Renal cortical epithelial cell (primary cell): ENCODE results near the gene ELOVL5. TPM values are rescaled to one million over a fixed set of nuclear protein-coding genes. Genes with fewer than 3 reads are reported as not detected.

Source experiments
- DNase-seq: peaks from one replicate; pipeline ENCODE4 v3.0.0-alpha.2; 2011; ENCODE audit warnings: low read depth
- total RNA-seq: library from RNA; depleted of rRNA; stranded (reverse); fragments of >200 nt; gene quantifications from 2 replicates; pipeline ENCODE4 v1.2.3, GENCODE V29; 2014

The ELOVL5 gene
- total RNA-seq, 1 donor from 2014 or later: 92.8 TPM

- no peak for DNase-seq
Measured at GRCh38 chr6:53273370-53273769, 75.4 kb downstream of the ELOVL5 start.

- DNase-seq: no peak
Measured at GRCh38 chr6:53269827-53270226, 78.9 kb downstream of the ELOVL5 start.

- no peak for DNase-seq
Measured at GRCh38 chr6:53268858-53269608, 79.7 kb downstream of the ELOVL5 start.

- DNase-seq: no peak
Measured at GRCh38 chr6:53266553-53267090, 82.1 kb downstream of the ELOVL5 start.

DNA sequence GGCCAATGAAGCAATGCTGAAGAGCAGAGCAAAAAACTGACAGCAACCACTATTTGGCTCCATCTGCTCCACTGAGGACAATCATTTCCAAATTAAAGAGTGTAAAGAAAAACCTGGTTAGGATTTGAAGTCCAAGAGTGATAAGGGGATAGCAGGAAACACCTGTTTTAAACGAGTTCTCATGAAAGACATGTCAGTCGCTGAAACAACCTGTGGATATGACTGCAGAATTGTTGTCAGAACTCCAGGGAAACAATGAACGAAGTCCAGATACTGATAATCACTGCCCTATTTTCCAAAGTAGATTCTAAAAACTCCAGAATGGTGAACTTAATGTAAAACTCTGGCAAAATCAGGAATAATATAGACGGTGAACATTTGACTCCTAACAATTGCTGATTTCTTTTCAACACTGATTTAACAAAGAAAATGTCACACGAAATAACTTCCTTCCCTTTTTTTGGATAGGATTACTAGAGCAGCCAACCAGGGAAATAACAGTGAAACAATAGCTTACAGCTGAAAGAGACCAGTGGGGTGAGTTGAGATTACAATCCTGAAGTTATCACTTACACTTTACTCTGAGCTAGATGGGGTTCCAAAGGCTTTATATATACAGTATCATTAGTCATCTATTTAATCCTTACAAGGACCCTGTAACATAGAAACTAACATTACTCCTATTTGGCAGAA lies 83.7 kb downstream of the ELOVL5 start:
- no peak for DNase-seq

DNA sequence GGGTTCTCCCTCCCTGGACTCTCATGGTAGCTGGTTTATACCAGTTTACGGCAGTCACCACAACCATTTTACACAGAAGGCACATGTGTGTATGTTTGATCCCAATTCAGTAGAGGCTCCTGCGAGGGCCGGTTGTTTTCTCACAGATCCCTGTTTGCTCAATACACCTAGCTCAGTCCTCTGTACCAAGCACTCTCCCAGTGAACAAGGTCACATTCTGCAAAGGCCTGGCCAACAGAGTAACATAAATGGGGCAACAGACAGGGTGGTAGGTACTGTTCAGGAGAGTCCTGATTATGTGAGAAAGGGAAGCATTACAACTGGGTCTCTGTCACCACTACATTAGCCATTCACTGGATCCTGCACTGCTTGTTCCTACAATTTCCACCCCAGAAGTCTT lies 84.4 kb downstream of the ELOVL5 start:
- no peak for DNase-seq

- DNase-seq: no peak
Measured at GRCh38 chr6:53263917-53264316, 84.8 kb downstream of the ELOVL5 start.

DNA sequence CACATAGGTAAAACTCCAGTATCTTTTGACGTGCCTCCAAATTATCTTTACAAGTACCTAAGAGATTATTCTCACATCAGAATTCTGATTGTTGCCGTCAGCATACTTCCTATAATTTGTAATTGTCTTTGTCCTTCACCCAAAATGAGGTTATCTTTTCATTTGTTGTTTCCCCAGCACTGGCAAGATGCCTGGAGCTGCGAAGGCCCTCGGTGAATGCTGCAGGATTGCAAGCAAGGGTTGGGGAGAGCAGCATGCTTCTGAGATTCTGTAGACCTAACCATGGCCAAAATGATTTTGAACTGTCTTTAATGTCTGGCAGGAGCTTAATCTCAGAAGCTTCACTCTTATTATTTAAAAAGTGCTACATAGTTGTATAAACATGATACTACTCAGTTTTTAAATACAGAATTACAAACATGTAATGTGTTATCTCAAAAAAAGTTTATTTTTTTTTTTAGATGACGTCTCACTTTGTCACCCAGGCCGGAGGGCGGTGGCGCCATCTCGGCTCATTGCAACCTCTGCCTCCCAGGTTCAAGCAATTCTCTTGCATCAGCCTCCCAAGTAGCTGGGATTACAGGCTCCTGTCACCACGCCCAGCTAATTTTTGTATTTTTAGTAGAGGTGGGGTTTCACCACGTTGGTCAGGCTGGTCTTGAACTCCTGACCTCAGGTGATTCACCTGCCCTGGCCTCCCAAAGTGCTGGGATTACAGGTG lies 88.7 kb downstream of the ELOVL5 start:
- DNase-seq: no peak

- DNase-seq: no peak
Measured at GRCh38 chr6:53258774-53259155, 90.0 kb downstream of the ELOVL5 start.

DNA sequence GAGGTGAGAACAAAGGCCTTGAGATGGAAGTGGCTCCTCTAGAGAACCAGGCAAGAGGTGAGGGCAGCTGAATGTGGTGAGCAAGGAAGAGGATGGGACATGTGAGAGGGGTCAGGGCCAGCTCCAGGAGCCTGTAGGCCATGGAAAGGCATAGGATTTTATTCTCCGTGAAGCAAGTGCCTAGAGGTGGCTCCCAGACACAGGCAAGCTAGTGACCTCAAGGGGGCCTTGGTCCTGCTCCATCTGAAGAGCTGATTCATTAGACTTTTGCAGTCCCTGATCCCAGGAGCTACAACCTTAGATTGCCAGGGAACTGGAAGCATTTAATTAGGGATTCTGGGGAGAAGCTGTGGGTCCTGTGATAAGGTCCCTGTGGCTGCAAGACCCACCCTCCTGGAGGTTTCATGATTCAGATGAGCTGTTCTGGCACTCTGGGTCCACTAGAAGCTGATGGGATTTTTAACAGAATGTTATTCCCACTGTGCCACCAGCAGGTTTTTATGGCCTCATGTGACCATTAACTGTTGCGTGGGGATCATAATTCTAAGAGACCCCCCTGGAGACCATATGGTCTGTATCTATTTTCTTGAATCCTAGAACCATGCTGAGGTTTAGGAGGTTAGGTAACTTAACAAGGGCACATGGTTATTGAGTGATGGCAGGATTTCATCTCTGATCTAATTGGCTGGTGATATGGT lies 90.5 kb downstream of the ELOVL5 start:
- no peak for DNase-seq

DNA sequence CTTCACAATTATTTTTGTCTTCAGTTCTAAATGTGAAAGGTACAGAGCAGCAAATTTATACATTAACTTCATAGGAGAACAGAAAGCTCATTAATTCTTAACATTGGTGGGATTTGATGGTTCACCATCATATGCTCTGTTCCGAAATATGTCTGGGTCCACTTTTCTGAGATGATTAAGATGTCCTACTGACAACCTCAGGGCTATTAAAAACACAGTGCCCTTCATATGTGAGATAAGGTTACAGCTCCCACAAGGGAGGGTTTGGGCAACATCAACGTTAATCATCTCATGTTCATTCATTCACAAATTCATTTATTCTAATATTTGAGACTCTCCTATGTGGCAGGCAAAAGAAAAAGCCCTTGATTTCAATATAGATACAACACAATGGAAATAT lies 91.2 kb downstream of the ELOVL5 start:
- DNase-seq: no peak

- no peak for DNase-seq
Measured at GRCh38 chr6:53257001-53257400, 91.7 kb downstream of the ELOVL5 start.

DNA sequence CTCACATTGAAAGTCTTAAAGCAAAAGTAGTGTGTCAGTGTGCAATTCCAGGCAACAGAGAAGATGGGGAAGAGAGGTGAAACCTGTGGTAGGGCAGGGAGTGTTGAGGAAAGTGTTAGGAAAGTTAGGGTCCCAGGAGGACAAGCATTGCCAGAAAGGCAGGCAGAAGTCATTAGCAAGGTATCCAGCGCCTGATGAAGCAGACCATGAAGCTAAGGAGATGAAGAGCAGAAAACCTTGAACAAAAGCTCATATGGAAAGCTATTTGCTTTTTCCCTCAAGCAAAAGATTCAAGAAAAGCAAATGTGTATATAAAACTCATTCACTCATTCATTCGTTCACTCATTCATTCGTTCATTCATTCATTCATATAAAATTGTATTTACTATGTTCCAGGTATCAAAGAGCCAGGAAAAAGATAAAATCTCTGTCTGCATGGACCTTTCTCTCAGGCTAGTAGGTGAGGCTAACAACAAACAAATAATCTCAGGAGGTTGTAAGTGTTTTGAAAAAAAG lies 96.5 kb downstream of the ELOVL5 start:
- no peak for DNase-seq

- peak; percentile 1 for DNase-seq
Measured at GRCh38 chr6:53251033-53251672, 97.6 kb downstream of the ELOVL5 start.

DNA sequence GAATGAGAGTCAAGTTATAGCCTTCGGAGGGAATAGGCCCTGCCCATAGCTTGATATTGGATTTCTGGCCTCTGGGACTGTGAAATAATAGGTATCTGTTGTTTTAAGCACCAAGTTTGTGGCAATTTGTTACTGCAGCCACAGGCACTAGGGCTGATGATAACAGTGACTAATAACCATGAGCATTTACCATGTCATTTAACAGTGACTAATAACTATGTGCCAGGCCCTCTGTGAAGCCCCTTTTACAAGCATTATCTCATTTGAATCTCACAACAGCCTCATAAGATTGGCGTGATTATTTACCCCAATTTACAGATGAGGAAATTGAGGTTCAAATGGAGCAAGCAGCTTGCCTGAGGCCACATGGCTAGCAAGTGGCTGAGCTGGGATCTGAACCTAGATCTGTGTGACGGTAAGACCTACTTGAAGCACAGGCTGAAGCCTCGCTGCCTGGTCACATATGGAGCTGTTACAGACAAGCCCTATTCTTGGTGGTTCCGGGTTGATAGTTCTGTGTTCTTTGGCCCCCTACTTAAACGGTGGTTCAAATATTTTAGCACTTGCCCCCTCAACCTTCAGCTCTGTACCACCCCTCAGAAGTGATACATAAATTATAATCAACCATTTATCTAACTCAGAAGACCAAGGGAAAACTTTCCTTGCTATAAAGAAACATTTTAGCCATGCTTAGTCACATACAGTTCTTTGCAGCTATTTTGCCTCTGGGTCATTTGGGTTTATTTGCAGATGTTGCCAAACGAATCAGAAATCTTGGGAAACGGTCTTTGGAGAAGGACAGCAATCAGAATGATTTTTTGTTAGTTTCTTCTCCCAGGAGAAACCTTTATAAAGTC lies 98.3 kb downstream of the ELOVL5 start:
- DNase-seq: peak; percentile 85

DNA sequence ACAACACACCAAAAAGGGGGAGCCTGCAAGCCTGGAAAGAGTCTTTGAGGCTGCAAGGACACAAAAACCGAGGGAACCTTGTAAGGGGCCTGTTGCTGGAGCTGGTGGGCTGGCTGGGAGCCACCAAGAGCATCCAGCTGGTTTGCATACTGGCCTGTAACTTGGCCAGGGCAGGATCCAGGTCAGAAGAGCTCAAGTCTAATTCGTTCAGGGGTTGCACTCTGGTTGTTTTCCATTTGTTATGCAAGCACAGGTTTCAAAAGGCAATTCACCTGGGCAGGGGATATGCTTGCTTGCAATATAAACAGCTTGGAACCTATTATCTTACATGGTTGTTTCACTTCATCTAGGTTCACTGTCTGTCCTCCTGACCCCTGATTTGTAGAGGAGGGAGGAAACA lies 101.8 kb downstream of the ELOVL5 start:
- DNase-seq: no peak

DNA sequence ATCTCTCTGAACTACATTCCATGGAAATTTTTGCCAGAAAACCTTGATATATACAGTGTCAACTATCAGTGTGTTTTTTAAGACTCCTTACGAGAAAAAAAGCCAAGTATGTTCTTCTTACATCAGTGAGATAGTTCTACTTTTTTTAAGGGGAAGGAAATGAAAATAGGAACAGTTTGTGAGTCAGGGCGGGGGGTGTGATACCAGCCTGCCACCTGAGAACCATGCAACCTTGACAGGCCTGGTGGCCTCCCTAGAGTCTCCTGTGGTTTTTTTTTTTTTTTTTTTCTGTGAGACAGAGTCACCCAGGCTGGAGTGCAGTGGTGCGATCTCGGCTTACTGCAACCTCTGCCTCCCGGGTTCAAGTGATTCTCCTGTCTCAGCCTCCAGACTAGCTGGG lies 103.8 kb downstream of the ELOVL5 start:
- no peak for DNase-seq

DNA sequence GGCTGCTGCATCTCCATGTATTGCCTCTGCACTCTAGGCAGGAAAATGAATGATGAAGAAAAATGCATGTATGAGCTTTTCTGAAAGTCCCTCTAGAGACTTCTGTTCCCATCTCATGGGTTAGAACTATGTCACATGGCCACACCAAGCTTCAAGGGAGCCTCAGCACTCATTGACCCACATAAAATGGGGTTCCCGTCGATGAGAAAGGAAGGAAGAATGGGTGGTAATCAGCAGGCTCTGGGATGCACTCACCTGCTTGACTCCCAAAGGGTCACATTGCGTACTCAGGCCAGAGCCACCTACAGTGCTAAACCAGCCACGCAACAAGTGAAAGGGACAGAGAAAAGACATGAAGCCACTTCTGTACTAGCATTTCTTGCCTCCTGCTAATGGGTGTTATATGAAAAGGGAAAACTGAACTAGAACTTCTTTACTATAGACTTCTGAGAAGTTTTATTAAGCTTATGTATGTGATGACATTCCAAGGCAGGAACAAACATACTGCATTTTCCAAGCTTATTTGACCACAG lies 104.3 kb downstream of the ELOVL5 start:
- DNase-seq: no peak

- no peak for DNase-seq
Measured at GRCh38 chr6:53241938-53242337, 106.8 kb downstream of the ELOVL5 start.

GRCh38 chr6:53240761-53241160 lies 108.0 kb downstream of the ELOVL5 start:
- DNase-seq: no peak
